ENCODE data around the gene KIF26B.

KIF26B gene

GRCh38 chr1:245404952-245405351, 250.2 kb downstream of the KIF26B start:
- no peaks in the 10 kb centered on the region for H3K36me3 Mint-ChIP-seq
- H3K27ac Mint-ChIP-seq: no peak overlapping the region
- no peaks in the 10 kb centered on the region for H3K4me1 Mint-ChIP-seq

DNA sequence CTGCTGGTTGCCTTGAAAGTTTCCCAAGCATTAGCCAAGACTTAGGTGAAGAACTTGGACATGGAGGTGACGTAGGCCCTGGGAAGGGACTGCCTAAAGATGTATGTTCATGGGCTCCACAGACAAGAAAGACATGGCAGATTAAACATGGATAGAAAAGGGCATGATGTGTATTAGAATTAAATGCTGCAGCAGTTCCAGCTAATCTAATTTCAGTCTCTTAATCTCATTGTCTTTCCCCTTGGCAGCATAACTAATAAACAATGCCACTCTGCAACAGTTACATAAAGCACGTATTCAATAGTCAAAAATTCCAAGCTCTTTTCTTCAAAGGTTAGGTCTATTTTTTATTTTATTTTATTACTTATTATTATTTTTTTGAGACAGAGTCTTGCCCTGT, 251.6 kb downstream of the KIF26B start:
- Mint-ChIP-seq H3K36me3 (no peaks in the 10 kb centered on the region), H3K4me1 (no peaks in the 10 kb centered on the region), H3K9me3 (no peaks in the 10 kb centered on the region)

More at GRCh38 chr1:245404952-245405351, 250.2 kb downstream of the KIF26B start:
- peaks cover 10% of the 10 kb centered on the region for H3K27me3 Mint-ChIP-seq
- ATAC-seq: no peak
- H3K9me3 Mint-ChIP-seq: no peaks in the 10 kb centered on the region
- no peak overlapping the region for H3K4me3 Mint-ChIP-seq

GRCh38 chr1:245407983-245408382, 253.2 kb downstream of the KIF26B start:
- H3K27me3 Mint-ChIP-seq: peaks cover 10% of the 10 kb centered on the region
- no peak overlapping the region for H3K4me3 Mint-ChIP-seq
- no peaks in the 10 kb centered on the region for H3K36me3 Mint-ChIP-seq
- H3K9me3 Mint-ChIP-seq: no peaks in the 10 kb centered on the region
- no peak for ATAC-seq
- H3K4me1 Mint-ChIP-seq: no peaks in the 10 kb centered on the region
- no peak overlapping the region for H3K27ac Mint-ChIP-seq

More for the DNA sequence above, 251.6 kb downstream of the KIF26B start:
- no peak overlapping the region for H3K4me3 Mint-ChIP-seq
- ATAC-seq: no peak
- H3K27ac Mint-ChIP-seq: no peak overlapping the region
- peaks cover 10% of the 10 kb centered on the region for H3K27me3 Mint-ChIP-seq

DNA sequence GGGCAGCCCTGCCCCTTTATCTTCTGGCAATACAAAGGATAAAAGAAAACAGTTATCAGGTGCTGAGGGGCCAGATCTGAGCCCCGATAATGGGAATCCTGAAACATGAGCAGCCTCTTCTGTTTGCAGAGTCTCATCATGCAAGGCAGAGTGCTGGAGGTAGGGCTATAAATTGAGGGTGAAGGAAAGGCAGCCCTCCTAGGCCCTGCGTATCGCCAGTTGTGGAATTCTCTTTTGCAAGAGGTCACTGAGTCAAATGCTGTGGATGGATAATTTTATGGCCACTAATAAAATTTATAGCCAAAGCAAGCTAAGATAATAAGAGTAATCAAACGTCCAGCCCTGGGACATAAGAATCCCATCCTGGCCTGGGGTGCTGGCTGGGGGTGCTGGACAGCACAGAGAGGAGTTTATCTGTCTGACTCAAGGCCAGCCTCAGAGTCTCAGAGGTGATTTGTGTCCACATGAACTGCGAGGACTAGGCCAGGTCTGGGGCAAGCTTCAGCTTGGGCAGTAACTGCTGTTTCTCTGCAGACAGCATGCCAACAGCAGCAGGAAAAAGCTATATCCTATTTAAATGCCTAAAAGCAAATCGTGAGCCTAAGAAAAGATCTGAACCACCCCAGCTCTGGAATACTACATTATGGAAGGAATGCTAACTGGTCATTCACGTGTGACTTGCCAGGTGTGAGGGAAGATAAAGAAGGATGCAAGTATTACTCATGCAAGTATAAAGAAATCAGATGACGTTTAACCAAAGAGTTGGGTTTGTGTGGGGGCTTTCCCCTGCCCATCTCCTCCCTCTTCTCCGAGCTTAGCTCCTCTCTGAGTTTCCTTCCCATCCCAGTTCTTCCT, 254.8 kb downstream of the KIF26B start:
- no peak for ATAC-seq
- Mint-ChIP-seq H3K4me3 (no peak overlapping the region), H3K36me3 (no peaks in the 10 kb centered on the region), H3K9me3 (no peaks in the 10 kb centered on the region), H3K27ac (no peak overlapping the region), H3K27me3 (peaks cover 10% of the 10 kb centered on the region), H3K4me1 (no peaks in the 10 kb centered on the region)

GRCh38 chr1:245411245-245412036, 256.7 kb downstream of the KIF26B start:
- H3K27ac Mint-ChIP-seq: no peak overlapping the region
- H3K4me1 Mint-ChIP-seq: no peaks in the 10 kb centered on the region
- no peak for ATAC-seq
- H3K4me3 Mint-ChIP-seq: no peak overlapping the region
- peaks cover 10% of the 10 kb centered on the region for H3K27me3 Mint-ChIP-seq
- H3K9me3 Mint-ChIP-seq: no peaks in the 10 kb centered on the region
- H3K36me3 Mint-ChIP-seq: no peaks in the 10 kb centered on the region

GRCh38 chr1:245412306-245412705, 257.5 kb downstream of the KIF26B start:
- Mint-ChIP-seq H3K27ac (no peak overlapping the region), H3K27me3 (peaks cover 5% of the 10 kb centered on the region), H3K4me1 (no peaks in the 10 kb centered on the region), H3K9me3 (no peaks in the 10 kb centered on the region), H3K4me3 (no peak overlapping the region), H3K36me3 (no peaks in the 10 kb centered on the region)
- ATAC-seq: no peak

GRCh38 chr1:245416781-245417180, 262.0 kb downstream of the KIF26B start:
- no peak for ATAC-seq

DNA sequence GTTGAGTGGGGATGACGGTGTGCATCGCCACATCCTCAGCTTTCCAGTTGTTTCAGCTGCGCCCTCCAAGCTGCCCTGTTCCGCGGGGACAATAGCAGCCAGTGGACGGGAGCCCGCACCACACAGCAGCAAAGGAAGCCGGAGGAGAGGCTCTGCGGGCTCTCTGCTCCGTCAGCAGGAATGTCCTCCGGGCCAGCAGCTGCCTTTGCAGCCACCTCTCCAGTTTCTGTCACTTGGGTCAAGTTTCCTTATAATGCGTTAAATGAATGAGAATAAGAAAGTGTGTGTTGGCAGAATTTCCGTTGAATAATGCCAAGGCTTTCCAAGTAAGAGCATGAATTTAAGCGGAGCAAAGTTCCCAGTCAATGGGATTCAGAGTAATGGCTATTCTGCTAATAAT, 263.3 kb downstream of the KIF26B start:
- Mint-ChIP-seq H3K27ac (no peak overlapping the region), H3K4me3 (no peak overlapping the region), H3K4me1 (no peaks in the 10 kb centered on the region), H3K27me3 (no peaks in the 10 kb centered on the region), H3K9me3 (no peaks in the 10 kb centered on the region), H3K36me3 (no peaks in the 10 kb centered on the region)
- no peak for ATAC-seq

More at GRCh38 chr1:245416781-245417180, 262.0 kb downstream of the KIF26B start:
- Mint-ChIP-seq H3K4me3 (no peak overlapping the region), H3K27me3 (no peaks in the 10 kb centered on the region), H3K4me1 (no peaks in the 10 kb centered on the region), H3K9me3 (no peaks in the 10 kb centered on the region), H3K27ac (no peak overlapping the region), H3K36me3 (no peaks in the 10 kb centered on the region)

DNA sequence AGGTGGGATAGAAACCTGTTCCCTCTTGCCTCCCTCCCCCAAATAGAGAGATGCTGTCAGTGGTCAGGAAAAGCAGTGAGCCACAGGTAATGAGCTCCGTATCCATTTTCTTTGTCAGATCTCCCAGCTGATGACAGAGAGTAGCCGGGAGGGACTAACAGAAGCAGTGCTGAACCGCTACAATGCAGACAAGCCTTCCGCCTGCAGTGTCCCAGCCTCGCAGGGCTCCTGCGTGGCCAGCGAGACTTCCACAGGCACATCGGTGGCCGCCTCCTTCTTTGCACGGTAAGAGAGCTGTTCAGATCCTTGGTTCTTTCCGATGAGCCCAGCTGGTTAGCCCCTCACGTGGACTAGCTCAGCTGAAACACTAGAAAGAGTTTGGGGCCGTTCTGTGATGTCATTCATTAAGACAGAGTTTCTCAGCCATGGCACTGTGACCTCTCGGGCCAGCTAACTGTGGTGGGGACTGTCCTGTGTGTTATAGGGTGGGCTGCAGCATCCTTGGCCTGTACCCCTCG, 264.7 kb downstream of the KIF26B start:
- H3K4me3 Mint-ChIP-seq: no peak overlapping the region
- no peaks in the 10 kb centered on the region for H3K4me1 Mint-ChIP-seq
- no peaks in the 10 kb centered on the region for H3K9me3 Mint-ChIP-seq
- no peak for ATAC-seq
- no peaks in the 10 kb centered on the region for H3K36me3 Mint-ChIP-seq
- H3K27ac Mint-ChIP-seq: no peak overlapping the region
- no peaks in the 10 kb centered on the region for H3K27me3 Mint-ChIP-seq

- Mint-ChIP-seq H3K27ac (no peak overlapping the region), H3K4me3 (no peak overlapping the region), H3K36me3 (no peaks in the 10 kb centered on the region), H3K9me3 (no peaks in the 10 kb centered on the region), H3K4me1 (no peaks in the 10 kb centered on the region), H3K27me3 (no peaks in the 10 kb centered on the region)
- ATAC-seq: no peak
These were observed 265.2 kb downstream of the KIF26B start for GRCh38 chr1:245419989-245420388.

- no peak for ATAC-seq
- H3K36me3 Mint-ChIP-seq: no peaks in the 10 kb centered on the region
- no peaks in the 10 kb centered on the region for H3K9me3 Mint-ChIP-seq
- H3K27ac Mint-ChIP-seq: no peak overlapping the region
- H3K4me3 Mint-ChIP-seq: no peak overlapping the region
- peaks cover under 1% of the 10 kb centered on the region for H3K27me3 Mint-ChIP-seq
- no peaks in the 10 kb centered on the region for H3K4me1 Mint-ChIP-seq
These were observed 266.1 kb downstream of the KIF26B start for GRCh38 chr1:245420926-245421325.

DNA sequence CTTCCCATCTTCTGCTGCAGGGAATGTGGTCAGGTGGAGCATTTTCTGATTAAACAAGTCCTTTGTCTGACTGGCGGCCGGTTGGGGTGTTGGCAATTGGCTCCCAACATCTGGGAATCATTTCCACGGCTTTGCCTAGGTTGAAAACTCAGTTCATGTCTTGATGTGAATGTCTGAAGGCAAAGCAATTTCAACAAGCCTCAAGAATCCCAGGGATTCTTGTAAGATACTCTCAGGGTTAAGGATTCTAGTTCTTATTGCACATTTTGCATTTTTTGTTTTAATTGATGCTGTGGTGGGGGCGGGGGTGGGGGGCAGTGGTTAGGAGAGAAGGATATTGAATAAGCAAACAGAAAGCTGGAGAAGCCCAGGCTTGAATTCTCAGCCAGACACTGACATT, 273.9 kb downstream of the KIF26B start:
- no peak overlapping the region for H3K4me3 Mint-ChIP-seq
- no peak for ATAC-seq
- no peak overlapping the region for H3K27ac Mint-ChIP-seq
- H3K4me1 Mint-ChIP-seq: no peaks in the 10 kb centered on the region
- peaks cover 4% of the 10 kb centered on the region for H3K9me3 Mint-ChIP-seq
- H3K27me3 Mint-ChIP-seq: peaks cover 34% of the 10 kb centered on the region
- no peaks in the 10 kb centered on the region for H3K36me3 Mint-ChIP-seq

DNA sequence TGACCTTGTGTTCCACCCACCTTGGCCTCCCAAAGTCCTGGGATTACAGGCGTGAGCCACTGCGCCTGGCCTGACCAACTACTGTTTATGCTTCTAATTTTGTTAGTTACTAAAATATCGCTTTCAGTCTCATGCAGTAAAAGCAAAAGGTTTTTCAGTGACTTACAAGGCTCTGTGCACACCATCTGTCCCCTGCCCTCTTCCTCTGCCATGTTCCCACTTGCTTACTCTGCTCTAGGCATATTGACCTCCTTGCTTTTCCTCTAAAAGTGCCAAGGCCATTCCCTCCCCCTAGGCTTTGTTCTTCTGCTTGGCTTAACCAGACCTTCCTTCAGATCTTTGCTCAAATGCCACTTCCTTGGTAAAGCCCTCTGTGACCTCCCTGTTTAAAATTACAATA, 276.9 kb downstream of the KIF26B start:
- H3K4me1 Mint-ChIP-seq: no peaks in the 10 kb centered on the region
- no peaks in the 10 kb centered on the region for H3K36me3 Mint-ChIP-seq
- no peak overlapping the region for H3K4me3 Mint-ChIP-seq
- H3K27me3 Mint-ChIP-seq: peaks cover 44% of the 10 kb centered on the region
- ATAC-seq: no peak
- peaks cover 5% of the 10 kb centered on the region for H3K9me3 Mint-ChIP-seq
- H3K27ac Mint-ChIP-seq: no peak overlapping the region

DNA sequence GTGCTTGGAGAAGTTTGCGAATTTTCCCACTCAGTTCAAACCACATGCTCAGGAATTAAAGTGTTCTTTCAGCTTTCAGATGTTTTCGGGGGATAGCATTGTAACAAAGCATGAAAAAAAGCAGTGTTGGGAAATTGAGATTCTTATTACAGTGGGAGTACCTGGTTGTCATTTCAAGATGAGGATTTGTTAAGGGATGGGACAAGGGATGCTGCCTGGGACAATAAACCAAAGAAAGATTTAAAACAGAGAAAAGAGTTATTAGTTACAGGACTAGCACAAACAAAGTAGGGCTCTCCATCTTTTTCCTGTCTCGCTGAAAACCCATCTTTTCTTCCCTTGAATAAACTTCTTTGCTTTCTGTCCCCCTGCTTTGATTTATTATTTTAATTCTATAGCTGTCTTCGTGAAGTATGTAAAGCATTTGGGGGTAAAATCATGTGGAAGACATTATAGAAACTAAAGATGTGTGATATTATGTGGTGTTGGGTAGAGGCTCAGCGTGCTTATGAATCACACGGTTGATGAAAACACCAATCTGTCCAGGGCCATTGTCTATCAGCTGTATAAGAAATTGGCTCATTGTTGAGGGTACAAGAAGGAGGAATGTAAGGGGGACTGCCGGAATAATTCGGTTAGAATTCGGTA, 277.6 kb downstream of the KIF26B start:
- Mint-ChIP-seq H3K4me3 (no peak overlapping the region), H3K27ac (no peak overlapping the region), H3K36me3 (no peaks in the 10 kb centered on the region), H3K9me3 (peaks cover 5% of the 10 kb centered on the region), H3K27me3 (peaks cover 46% of the 10 kb centered on the region), H3K4me1 (no peaks in the 10 kb centered on the region)
- no peak for ATAC-seq

DNA sequence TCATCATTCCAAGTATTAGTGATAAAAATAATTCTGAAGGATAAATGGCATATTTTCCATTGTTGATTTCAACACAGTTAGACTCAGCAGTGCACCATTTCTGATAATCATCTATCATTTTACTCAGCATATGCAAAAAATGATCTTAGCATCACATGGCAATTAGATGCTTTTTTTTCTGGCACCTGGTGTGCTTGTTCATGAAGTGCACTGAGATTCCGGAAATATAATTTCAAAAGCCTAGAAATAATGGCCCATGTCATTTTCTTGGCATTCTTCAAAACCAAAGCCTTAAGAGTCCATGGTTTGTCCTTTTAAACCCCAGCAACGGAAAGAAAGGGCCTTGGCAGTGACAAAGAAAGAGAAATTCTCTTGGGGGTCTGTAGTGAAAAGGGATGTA, 278.8 kb downstream of the KIF26B start:
- Mint-ChIP-seq H3K4me1 (no peaks in the 10 kb centered on the region), H3K27me3 (peaks cover 58% of the 10 kb centered on the region), H3K27ac (no peak overlapping the region), H3K36me3 (no peaks in the 10 kb centered on the region), H3K4me3 (no peak overlapping the region), H3K9me3 (peaks cover 5% of the 10 kb centered on the region)
- ATAC-seq: no peak

Data from stimulated activated memory B cell treated with anti-CD40 and anti-IgM and Interleukin-4, amounts not matched to agents 10 μg/mL and 1 μg/mL and 100 μg/mL, for 72 hours (primary cell).